Inferior parietal cortex (tissue), 1 donor: Measurements from ENCODE around the gene CARD18.

Experiments used
- DNase-seq: peaks from one replicate; pipeline ENCODE4 v3.0.0-alpha.2; 2016; ENCODE audit errors: extremely low spot score

CARD18 gene, protein sequence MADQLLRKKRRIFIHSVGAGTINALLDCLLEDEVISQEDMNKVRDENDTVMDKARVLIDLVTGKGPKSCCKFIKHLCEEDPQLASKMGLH

DNA sequence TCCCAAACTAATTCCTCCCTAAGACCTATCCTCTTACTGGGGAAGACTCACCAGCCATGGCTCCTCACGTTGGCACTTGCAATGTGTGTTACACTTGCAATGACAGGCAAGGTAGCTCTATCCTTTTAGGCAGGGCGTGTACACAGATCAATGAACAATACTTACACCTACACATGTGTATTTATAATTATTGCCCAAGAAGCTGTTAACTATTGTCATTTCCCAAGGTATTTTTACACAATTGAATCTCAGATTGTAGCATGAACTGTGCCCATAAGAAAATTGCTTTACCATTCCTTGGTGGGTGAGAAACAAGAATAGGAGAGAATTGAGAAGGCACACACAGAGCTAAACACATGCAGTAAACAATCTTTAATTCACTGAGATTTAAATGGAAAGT, at the start of gene CARD18:
TSS of gene CARD18 (minus strand) at position 101 of the 400 bp plus-strand sequence. CDS start at position 58, 43 bp downstream.
- DNase-seq = no peak

DNA sequence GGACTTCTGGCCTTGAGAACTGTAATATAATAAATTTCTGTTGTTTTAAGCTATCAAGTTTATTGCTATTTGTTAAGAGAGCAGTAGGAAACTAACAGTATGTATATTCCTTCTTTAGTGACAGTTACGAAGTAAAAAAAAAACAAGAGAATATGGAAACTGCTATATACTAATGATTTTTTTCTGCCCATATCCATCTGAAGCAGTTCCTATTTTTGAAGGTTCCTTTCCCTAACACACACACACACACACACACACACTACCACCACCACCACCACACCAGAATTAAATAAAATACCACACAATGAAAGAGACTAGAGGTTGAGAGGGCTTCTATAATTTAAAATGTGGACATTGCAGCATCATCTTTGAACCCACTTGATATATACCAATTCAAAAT, 44.4 kb upstream of the CARD18 start:
- no peak for DNase-seq

DNA sequence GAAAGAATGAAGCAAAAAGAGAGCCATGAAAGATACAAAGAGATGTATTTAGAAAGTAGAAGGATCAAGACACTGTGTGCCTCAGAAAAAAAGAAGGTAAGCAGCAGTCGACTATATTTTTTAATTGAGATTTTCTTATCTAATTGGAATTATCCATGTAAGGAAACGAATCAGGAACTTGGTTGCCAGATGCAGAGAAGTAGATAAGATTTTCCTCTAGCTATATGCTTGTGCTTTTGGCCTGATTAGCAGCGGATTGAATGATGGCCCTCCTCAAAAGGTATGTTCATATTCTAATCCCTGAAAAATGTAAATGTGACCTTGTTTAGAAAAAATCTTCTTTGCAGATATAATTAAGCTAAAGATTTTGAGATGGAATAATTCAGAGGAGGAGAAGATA, 43.9 kb upstream of the CARD18 start:
- DNase-seq = no peak

DNA sequence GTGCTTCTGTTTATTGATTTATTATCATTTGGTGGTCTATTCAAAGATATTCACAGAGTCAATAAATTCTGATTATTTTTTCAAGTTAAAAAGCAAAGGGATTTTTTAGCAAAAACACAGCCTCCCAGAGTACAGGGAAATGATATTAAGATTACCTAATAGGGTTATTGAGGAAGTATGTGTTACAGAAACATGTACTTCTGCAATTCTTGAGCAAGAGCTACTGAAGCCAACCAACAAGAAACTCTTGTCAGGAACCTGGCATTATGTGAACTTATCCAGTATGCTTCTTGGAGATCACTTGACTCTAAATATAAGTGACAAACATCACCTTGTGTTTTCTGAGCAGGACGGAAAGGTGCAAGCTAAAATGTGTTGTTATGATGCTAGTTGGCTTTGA, 42.0 kb upstream of the CARD18 start:
- no peak for DNase-seq

DNA sequence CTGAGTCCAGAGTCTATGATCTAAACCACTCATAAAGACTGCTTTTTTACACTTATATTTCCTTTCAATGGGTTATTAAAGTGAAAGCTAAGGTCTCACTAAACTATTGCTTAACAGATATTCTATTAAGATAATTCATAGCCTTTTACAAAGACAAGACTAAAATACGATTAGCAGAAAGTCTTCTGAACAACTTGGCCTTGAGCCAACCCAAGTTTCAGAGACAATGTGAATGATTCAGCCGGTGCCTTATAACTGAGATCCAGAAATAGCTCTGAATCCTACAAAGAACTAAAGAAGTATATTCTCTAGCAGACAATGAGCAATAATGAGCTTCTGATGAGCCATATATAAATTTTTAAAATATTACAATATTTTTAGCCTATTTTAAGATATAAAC, 41.5 kb upstream of the CARD18 start:
- no peak for DNase-seq

DNA sequence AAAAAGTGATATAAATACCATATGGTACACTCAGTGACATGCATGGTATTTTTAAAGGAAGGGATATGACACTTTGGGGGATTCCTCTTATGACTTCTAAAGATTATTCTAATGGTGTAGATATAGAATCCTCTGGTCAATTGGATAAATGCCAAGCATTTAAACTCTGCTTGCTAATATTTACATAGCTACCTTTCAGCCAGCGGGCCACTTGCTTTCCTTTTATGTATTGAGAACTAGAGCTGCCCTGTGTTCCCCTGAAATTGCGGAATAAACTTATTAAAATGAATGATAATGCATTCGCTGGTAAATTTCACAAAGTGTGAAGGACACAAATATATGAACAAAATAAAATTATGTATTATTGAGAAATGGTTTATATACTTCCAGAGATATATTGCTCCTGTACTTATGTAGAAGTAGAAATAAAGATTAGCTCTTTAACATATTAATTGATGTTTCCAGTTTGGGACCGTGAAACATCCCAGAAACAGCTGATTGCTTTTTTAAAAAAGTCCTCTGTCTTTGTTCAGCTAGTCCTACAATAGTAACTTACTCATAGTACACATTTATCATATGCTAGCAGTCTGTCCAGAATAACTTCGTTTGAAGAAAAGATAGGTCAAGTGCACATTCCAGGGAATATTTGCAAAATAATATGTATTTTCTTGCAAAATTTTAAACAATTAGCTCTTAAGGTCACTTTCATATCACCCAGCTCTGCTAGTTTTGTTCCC, 40.1 kb upstream of the CARD18 start:
- no peak for DNase-seq

DNA sequence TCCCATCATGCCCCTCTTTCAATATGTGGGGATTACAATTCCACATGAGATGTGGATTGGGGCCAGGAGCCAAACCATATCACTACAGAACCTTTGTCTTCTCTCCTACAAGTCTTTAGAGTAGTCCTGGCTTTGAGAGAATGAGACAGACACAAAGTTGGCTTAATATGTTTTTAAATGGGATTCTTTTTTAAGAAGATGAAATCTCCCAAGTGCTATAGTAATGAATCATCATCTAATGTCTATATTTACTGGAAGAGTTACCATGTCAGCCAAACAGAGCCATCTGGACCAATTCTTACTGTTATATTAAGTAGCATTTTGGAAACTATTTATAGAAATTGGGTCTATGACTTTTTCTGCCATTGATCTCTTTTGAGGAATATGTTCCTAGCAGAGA, 38.1 kb upstream of the CARD18 start:
- DNase-seq = no peak

DNA sequence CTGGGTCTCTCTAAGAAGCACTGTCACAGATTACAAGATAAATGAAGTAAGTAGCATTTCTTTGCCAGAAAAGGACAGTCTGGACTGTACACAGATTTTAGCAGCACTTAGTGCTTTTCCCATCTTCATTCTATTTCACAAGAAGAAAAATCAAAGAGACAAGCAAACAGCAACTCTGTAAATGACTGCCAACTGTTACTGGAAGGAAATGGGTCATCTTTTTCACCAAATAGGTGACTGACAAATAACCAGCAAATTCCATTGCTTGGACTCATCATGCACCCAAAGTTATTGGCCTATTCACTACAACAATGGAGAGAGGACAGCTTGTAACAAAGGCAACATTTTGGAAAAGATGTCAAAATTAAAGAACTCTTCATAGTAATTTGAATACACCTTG, 28.9 kb upstream of the CARD18 start:
- no peak for DNase-seq

DNA sequence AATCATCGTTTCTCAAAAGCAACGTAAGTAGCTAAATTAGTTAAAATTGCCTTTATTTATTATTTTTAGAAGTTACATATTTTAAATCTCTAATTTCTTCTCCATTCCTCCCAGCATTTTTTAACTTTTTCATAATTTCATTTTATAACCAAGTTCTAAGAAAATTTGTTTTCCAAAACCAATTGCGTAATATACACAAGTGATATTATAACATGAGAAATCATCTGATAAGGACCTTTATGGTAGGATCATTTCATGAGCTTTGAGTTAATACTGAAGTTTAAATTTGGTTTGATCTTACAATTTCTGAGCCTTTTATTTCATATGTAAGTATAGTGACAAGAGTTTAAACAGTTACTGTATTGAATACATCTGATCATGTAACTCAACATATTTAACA, 27.7 kb upstream of the CARD18 start:
- no peak for DNase-seq

DNA sequence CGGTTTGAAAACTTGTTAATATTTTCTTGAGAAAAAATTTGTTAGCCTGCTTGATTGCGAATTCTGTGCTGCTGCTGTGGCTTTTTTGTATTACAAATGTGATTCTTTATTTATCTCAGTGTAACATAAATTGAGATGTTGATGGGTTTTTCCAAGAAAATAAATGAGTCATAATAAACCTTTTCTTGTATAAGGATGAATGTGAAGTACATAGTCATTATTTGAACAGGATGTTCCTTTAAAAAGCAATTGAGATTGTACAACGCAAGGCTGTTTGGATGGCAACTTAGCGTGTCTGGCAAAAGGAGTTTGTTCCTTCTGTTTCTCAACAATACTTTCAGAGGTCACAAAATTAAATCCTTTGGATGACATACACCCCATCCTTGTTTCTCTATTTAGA, 24.6 kb upstream of the CARD18 start:
- no peak for DNase-seq

DNA sequence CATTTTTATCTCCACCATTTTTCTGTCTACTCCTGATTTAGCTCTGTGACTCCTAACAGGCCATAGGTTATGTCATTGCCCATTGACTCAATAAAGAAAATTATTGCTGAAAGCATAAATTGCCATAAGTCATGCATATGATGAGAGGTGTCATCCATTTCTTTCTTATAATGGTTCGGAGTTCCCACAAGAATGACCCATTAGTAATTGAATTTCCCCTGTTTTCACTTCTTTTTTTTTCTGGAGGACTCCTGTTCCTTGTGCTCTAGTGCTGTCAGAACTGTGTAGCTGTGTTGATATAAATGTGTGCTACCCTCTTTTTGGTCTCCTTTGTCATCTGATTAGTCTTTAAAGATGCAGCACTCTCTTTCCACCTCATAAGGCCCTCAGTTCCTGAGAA, 22.9 kb upstream of the CARD18 start:
- no peak for DNase-seq

DNA sequence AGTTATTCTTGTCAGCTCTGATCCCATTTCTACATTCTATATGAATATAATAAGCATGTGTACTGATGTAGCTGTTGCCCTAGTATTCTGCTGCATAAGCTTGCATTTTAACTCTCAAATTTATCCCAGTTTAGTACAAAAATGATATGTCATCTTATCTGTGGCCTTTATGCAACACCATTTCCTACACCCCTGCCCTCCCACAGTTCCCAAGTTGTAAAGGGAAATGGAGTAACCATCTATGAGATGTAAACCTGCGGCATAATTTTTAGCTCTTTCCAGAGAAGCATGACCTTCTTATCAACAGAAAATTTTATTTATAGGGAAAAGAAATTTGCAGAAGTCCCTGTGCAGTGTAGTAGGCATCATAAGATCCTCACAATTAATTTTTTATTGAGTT, 18.9 kb upstream of the CARD18 start:
- no peak for DNase-seq

DNA sequence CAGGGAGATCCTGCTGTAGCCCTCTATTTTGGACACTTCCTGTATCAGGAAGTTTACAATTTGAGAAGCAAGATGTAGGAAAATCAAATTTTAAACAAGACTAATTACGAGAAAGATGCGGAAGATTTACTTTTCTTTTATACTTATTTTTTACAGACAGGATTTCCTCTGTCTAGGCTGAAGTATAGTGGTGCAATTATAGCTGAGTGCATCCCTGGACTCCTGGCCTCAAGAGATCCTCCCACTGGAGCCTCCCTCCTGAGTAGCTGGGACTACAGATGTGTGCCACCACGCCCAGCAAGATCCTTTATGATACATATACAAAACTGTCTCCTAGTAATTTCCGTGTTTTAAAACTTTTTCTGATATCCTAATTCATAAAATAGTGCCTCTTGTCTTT, 17.2 kb upstream of the CARD18 start:
- DNase-seq = no peak

DNA sequence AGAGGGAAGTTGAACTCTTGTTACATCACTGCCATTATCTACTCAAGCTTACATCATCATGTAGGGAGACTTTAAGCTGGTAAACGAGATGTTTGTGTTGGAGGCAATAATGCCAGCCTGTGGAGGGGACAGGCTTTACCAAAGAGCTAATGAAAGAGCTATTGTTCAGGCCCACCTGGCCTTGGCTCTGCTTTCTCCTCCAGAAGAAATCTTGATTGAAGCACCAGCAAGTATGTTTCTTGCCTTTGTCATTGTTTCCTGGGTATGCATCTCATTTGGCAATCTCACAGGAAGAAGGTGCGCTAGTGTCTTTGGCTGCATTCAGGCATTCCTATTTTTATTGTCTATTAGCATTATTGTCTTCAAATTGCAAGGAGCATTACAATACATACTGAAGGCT, 16.7 kb upstream of the CARD18 start:
- DNase-seq = no peak

DNA sequence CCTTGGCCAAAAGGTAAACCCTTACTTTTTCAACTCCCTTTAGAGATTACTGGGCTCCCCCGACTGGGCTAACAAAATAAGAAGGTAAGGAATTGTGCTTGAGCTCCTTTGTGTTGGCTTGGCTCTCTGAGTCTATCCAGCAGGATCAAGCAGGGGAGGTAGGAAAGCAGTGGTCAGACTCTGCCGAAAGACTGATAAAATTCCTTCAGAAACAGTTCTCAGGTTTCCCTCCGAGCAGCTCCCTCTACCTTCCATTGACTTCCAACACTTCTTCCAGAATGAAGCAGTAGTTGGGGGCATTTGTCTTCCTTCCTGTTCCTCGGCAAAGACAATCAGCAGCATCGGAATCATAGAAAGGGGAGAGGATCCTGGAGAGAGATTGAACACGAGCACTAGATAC, 16.1 kb upstream of the CARD18 start:
- DNase-seq = no peak

DNA sequence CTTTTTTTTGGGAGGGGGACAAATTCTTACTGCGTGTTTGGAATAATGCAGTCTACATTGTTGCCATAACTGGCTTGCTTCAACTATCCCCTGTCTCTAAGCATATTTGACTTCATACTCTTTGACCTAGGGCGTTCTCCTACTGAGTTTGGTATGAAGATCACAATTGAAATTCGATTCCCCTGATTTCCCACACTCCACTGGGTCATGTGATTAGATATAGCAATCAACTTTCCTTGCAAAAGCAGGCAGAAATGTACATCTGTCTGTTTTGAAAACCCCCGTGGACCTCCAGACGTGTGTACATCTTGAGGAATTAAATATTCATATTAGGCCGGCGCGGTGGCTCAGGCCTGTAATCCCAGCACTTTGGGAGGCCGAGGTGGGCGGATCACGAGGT, 13.8 kb upstream of the CARD18 start:
- DNase-seq = no peak

DNA sequence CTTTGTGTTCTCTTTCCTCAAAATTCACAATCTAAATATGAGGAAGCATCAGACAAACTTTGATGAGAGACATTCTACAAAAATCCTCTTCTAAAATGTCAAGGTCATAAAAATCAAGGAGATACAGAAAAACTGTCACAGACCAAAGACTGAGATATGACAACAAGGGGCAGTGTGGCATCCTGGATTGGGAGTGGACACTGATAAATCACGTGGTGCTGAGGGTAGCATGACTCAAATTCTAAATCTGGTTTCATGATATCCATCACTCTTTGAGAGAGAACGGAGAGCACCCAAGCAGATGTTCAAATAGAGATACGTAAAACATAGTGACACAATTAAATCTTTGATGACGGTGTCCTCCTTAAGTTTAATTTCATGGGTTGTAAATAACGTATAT, 13.0 kb upstream of the CARD18 start:
- DNase-seq = no peak

DNA sequence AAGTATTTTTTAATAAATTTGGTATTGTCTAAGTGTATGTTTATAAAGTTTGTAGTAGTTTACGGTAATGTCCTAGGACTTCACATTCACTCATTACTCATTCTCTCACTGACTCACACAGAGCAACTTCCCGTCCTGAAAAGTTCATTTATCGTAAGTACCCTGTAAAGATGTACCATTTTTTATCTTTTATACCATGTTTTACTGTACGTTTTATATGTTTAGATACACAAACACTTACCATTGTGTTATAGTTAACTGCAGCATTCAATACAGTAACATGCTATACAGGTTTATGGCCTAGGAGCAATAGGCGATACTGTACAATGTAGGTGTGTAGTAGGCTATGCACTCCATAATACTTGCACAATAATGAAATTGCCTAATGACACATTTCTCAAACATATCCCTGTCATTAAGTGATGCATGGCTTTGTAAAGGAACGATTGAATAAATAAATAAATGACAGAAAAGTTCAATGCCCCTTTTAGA, 12.5 kb upstream of the CARD18 start:
- DNase-seq = no peak

DNA sequence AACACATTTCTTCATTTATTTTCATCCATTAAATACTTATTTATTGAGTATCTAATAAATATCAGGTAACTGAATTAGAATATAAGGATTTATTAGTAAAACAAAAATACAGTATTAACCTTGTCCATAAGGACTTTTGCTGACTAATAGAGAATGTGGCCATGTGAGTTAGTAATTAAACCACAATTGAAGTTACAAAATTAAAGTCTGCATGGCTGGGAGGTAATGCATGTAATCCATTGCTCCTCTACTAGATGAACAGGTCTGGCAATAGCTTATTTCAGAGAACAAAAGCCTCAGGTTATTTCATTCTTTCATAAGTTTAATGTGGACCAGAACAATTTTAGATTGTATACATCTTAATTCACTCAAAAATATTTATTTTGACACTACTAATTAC, 9.9 kb upstream of the CARD18 start:
- no peak for DNase-seq

DNA sequence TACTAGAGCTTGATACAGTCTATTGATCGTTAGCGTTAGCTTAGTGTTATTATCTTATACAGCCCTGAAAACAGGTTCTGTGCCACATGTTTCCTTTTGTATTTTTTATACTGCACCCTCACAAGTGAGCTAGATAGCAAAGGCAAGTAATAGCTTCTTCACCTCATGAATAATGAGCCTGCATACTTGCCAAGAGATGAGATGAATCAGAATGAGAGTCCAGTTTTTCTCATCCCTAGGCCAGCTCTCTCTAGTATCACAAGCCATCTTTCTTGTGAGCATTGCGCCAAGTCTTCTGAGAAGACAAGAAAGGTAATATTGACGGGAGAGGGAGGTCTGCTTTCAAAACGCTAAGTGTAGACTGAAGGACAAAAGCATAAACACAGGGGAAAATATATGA, 8.7 kb upstream of the CARD18 start:
- no peak for DNase-seq

DNA sequence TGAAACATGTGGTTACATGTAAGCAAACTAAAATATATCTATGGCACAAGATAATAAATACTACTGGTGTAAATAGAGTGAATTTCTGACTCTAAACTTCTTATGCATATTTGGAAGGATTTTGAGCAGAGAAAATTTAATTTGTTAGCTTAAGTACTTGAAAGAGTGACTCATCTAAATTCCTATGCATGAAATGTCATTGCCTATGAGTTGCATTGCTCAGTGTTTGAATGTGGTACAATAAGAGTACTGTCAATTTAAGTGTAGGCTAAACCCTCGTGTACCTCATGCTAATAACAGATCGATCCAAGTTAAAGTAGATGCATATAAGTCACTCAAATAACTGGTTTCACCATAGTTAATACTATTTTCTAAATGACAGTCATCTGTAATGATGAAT, 5.3 kb upstream of the CARD18 start:
- DNase-seq = no peak

DNA sequence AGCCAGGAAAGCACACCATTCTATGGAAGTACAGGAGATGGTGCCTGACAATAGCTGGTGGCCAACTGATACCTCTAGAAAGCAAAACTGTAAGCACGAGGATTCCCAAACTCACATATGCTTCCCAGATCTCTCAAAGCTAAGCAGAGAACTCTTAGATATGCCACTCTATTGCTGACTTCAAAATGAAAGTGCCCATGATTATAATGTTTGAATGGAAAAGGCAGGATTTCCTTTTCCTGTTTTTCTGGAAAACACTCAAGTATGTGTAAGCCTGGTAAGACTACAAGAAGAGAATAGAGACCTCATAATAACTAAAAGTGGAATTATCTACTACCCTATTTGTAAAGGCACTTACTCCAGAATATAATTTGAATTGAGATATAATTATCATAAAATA, 2.6 kb upstream of the CARD18 start:
- DNase-seq = no peak

DNA sequence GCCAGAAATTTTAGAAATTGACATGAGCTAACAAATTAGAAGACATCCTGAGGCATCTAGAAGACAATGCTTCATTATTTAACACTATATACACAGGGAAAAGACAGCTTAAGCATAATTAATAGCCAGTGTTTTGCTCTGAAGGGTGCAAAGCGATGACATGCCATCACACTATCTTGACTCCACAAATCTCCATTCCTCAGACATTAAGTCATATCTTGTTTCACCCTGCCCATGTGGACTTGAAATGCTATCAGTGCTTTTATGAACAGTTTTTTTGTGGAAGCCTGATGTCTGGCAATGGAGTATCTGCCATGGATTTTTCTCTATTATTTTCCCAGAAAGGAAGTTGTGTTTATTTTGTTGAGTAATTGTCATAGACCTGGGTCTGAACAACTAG, 2.3 kb downstream of the CARD18 start:
- no peak for DNase-seq

DNA sequence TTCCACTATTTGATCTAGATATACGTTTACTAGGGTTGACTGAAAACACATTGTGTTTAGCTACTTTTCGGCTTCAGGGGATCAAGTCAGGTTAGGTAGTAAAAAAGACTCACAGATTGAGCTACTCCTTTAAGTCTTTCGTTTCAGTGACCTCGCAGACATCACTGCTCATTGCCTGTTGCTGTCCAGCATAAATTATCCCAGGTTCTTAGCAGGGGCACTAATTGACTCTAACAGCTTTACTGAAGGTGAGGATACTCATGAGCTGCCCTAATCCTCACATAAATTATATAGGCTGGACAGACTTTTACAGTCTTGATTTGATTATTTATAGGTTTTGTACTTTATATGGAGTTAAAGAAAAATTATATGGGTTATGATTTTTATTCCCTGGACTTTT, 3.7 kb downstream of the CARD18 start:
- no peak for DNase-seq
